Muscle layer of duodenum (tissue), 2 donors: ENCODE data around the gene RHOC.
A peak's percentile ranks its signal among the peaks of the same experiment; 100 is the strongest.
"Not testable (repeated sequence)": the region's sequence is repeated elsewhere in the genome, so short reads cannot be mapped to it uniquely, and the experiment has no call there.

ENCODE experiments used
- H3K27ac ChIP-seq: one replicate; pipeline ENCODE4 v1.7.0; 2013; ENCODE audit warnings: mild to moderate bottlenecking, low read length
- H3K27me3 ChIP-seq: one replicate; pipeline ENCODE4 v1.7.0; 2013; ENCODE audit warnings: low read depth, mild to moderate bottlenecking, control low read depth, low read length
- H3K36me3 ChIP-seq, 2 donors: one replicate each; pipeline ENCODE4 v1.7.0; 2013; ENCODE audit warnings: low read length in 2 of 2, control low read depth in 1 of 2, mild to moderate bottlenecking in 1 of 2; ENCODE audit not compliant: insufficient read depth in 2 of 2, control insufficient read depth in 1 of 2
- H3K4me1 ChIP-seq, 2 donors: one replicate each; pipeline ENCODE4 v1.7.0; 2013; ENCODE audit warnings: low read length in 2 of 2, mild to moderate bottlenecking in 2 of 2, control low read depth in 1 of 2, moderate library complexity in 1 of 2; ENCODE audit not compliant: insufficient read depth in 2 of 2, control insufficient read depth in 1 of 2
- H3K4me3 ChIP-seq, 2 donors: one replicate each; pipeline ENCODE4 v1.7.0; 2013; ENCODE audit warnings: low read length in 2 of 2, low read depth in 1 of 2, mild to moderate bottlenecking in 1 of 2
- H3K9me3 ChIP-seq, 2 donors: one replicate each; pipeline ENCODE4 v1.7.0; 2013; ENCODE audit warnings: low read length in 2 of 2, control low read depth in 1 of 2, mild to moderate bottlenecking in 1 of 2; ENCODE audit not compliant: control insufficient read depth in 1 of 2
- donor health status: healthy.

Gene RHOC

DNA sequence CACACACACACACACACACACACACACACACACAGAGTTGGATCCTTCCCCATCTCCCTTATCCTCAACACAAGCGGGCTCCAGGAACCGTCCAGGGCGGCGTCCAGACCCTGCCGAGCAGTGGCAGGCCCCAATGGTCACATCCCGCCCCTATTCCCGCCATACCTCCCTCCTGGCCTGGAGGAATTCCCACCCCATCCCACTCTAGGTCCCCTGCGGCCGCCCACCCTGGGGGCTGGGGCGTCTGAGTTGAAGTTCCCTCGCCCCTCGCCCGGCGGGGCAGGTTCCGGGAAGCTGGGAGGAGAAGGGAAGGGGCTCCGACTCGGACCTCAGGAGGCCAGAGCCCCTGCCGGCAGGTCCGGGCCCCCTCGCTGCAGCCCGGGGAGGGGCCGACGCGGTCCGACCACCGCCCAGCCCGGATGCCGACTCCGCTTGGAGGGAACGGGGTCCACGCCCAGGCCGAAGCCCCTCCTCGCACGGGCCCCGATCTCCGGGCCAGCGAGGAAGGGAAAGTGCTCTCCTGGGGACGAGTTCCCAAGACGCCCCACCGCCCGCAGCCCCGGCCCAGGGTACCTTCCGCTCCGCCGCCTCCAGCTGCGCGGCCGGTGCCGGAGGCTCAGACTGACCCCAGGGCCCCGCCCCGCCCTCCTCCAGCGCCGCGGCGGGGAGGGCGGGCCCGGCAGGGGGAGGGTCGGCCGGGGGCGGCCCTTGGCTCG is at the start of gene RHOC:
Gene RHOC, minus strand, starts transcription at position 623 of the 716 bp plus-strand sequence. CDS start 3,328 bp downstream, outside the sequence.
- Histone ChIP-seq H3K4me1 (peaks cover 28 to 32% of the 10 kb centered on the region in 2 donors), H3K9me3 (no peaks in the 10 kb centered on the region), H3K27ac (peak within 1 kb of the TSS; percentile 90), H3K36me3 (peaks cover 11 to 14% of the 10 kb centered on the region in 2 donors), H3K27me3 (no peaks in the 10 kb centered on the region), H3K4me3 (peak within 1 kb of the TSS; percentile 80 to 83)

DNA sequence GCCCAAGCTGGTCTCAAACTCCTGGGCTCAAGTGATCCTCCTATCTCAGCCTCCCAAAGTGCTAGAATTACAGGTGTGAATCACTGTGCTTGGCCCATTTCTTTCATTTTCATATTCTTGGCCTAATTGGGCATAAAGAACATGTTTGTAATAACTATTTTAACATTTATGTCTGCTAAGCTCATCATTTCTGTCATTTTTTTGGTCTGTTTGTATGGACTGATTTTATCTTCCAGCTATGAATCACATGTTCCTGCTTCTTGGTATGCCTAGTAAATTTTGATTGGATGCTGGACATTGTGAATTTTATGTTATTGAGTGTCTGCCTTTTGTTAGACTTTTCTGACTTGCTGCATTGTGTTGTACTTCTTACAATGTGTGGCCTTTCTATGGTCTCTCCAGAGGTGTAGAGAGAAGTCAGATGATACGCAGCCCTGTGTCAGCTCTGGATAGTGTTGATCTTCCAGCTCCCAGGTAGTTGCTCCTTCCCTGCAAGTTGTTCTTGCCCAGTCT is 47.2 kb upstream of the RHOC start:
- no peaks in the 10 kb centered on the region for H3K27me3 ChIP-seq
- no peak overlapping the region for H3K27ac ChIP-seq
- peaks cover 0 to 7% of the 10 kb centered on the region in 2 donors for H3K9me3 ChIP-seq
- H3K4me1 ChIP-seq = no peaks in the 10 kb centered on the region
- H3K36me3 ChIP-seq = no peaks in the 10 kb centered on the region
- no peak overlapping the region for H3K4me3 ChIP-seq

GRCh38 chr1:112748396-112748795 is 41.5 kb upstream of the RHOC start:
- H3K27me3 ChIP-seq = peaks cover 14% of the 10 kb centered on the region
- no peaks in the 10 kb centered on the region for H3K36me3 ChIP-seq
- no peak overlapping the region for H3K4me3 ChIP-seq
- no peaks in the 10 kb centered on the region for H3K9me3 ChIP-seq
- no peak overlapping the region for H3K27ac ChIP-seq
- peaks cover 0 to 11% of the 10 kb centered on the region in 2 donors for H3K4me1 ChIP-seq

- H3K27me3 ChIP-seq = peaks cover 26% of the 10 kb centered on the region
- H3K4me3 ChIP-seq = peak overlapping the region in 1 of 2 donors; percentile 57
- no peak overlapping the region for H3K27ac ChIP-seq
- no peaks in the 10 kb centered on the region for H3K36me3 ChIP-seq
- H3K4me1 ChIP-seq = peaks cover 0 to 12% of the 10 kb centered on the region in 2 donors
- no peaks in the 10 kb centered on the region for H3K9me3 ChIP-seq
These were observed 37.2 kb upstream of the RHOC start for GRCh38 chr1:112744009-112744578.

DNA sequence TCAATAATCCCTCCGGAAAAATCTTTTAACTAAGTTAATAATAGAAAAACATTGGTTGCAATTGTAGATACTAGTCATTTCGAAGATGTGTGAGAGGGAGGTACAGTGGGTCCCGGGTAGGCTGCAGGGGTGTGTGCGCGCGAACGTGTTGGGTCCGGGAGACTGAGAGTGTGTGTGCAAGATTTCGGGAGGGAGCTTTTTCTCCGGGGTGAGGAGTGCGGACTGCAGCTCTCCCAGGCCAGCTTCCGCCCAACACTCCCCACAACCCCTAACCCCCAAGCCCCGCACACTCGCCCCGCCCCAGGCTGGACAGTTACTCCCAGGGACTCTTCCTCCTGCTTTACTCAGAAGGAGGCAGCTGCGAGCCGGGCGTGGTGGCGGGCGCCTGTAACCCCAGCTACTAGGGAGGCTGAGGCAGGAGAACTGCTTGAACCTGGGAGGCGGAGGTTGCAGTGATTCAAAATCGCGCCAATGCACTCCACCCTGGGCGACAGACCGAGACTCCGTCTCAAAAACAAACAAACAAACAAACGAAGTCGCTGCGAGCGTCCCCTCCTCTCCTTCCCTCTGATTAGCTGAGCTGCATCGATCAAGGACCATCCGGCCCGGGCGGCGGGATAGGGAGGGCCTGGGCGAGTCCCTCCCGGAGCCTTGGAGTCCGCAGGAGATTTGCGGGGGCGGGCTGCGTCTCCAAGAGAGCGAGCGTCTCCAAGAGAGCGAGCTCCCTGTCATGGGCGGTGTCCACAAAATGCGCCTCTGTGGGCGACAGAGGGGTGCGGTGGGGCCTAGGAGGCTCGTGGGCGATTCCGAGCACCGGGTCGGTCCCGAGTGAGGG is 36.5 kb upstream of the RHOC start:
- Histone ChIP-seq H3K4me1 (peaks cover 0 to 12% of the 10 kb centered on the region in 2 donors), H3K4me3 (peak overlapping the region in 1 of 2 donors; percentile 57), H3K36me3 (no peaks in the 10 kb centered on the region), H3K27ac (no peak overlapping the region), H3K9me3 (no peaks in the 10 kb centered on the region), H3K27me3 (peaks cover 26% of the 10 kb centered on the region)

- H3K9me3 ChIP-seq = no peaks in the 10 kb centered on the region
- no peaks in the 10 kb centered on the region for H3K36me3 ChIP-seq
- peaks cover 5% of the 10 kb centered on the region for H3K27me3 ChIP-seq
- H3K4me3 ChIP-seq = no peak overlapping the region
- no peak overlapping the region for H3K27ac ChIP-seq
- no peaks in the 10 kb centered on the region for H3K4me1 ChIP-seq
These were observed 30.6 kb upstream of the RHOC start for GRCh38 chr1:112737573-112737972.

DNA sequence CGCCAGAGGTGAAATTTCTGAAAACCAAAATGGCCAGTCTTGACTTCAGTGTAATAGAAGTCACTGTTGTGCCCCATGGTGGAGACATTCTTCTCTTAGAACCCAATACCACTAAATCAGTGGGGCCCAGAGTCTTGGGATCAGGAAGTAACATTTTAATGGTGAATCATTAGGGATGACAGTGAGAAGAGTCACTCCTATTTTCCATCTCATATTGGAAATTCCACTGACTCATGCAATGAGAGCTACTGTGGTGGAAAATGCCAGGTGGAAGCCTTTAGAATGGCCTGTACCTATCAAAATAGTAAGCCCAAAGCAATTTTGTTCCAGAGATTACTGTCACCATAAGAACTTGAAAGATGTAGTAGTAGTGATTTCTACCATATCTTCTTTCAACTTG is 28.8 kb upstream of the RHOC start:
- no peaks in the 10 kb centered on the region for H3K9me3 ChIP-seq
- no peaks in the 10 kb centered on the region for H3K36me3 ChIP-seq
- no peak overlapping the region for H3K4me3 ChIP-seq
- H3K27ac ChIP-seq = no peak overlapping the region
- no peaks in the 10 kb centered on the region for H3K4me1 ChIP-seq
- no peaks in the 10 kb centered on the region for H3K27me3 ChIP-seq

GRCh38 chr1:112731451-112731850 is 24.5 kb upstream of the RHOC start:
- Histone ChIP-seq H3K36me3 (no peaks in the 10 kb centered on the region), H3K4me1 (no peaks in the 10 kb centered on the region), H3K4me3 (no peak overlapping the region), H3K9me3 (no peaks in the 10 kb centered on the region), H3K27ac (no peak overlapping the region), H3K27me3 (no peaks in the 10 kb centered on the region)

GRCh38 chr1:112729909-112730308 is 23.0 kb upstream of the RHOC start:
- H3K4me3 ChIP-seq = no peak overlapping the region
- no peak overlapping the region for H3K27ac ChIP-seq
- H3K27me3 ChIP-seq = no peaks in the 10 kb centered on the region
- no peaks in the 10 kb centered on the region for H3K36me3 ChIP-seq
- H3K9me3 ChIP-seq = no peaks in the 10 kb centered on the region
- H3K4me1 ChIP-seq = no peaks in the 10 kb centered on the region

GRCh38 chr1:112729011-112729410 is 22.1 kb upstream of the RHOC start:
- not testable (repeated sequence) for H3K4me1 ChIP-seq, H3K9me3 ChIP-seq, H3K4me3 ChIP-seq, H3K36me3 ChIP-seq, H3K27ac ChIP-seq, H3K27me3 ChIP-seq

DNA sequence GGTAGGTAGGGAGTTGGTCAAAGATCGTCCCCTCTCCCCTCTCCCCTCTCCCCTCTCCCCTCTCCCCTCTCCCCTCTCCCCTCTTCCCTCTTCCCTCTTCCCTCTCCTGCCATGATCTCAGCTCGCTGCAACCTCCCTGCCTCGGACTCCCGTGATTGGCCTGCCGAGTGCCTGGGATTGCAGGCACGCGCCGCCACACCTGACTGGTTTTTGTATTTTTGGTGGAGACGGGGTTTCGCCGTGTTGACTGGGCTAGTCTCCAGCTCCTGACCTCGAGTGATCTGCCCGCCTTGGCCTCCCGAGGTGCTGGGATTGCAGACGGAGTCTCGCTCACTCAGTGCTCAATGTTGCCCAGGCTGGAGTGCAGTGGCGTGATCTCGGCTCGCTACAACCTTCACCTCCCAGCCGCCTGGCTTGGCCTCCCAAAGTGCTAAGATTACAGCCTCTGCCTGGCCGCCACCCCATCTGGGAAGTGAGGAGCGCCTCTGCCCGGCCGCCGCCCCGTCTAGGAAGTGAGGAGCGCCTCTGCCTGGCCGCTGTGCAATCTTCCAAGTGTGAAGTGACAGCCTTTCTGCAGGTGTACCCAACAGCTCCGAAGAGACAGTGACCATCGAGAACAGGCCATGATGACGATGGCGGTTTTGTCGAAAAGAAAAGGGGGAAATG is 21.5 kb upstream of the RHOC start:
- H3K9me3 ChIP-seq, H3K27ac ChIP-seq, H3K27me3 ChIP-seq, H3K4me3 ChIP-seq, H3K4me1 ChIP-seq, H3K36me3 ChIP-seq: not testable (repeated sequence)
